GM18505 (cell line): Measurements from ENCODE around the gene ABR.

Experiments
- ATAC-seq: cut with Tn5 transposase; IDR thresholded peaks from one replicate; pipeline ENCODE4 v1.9.1; 2021; ENCODE audit not compliant: unreplicated experiment
- POLR2A ChIP-seq: IDR thresholded peaks from 4 replicates; pipeline ENCODE4 v1.6.1; 2011; ENCODE audit warnings: borderline replicate concordance; ENCODE audit not compliant: insufficient read depth, insufficient read length; ENCODE audit errors: extremely low read depth

ABR gene

DNA sequence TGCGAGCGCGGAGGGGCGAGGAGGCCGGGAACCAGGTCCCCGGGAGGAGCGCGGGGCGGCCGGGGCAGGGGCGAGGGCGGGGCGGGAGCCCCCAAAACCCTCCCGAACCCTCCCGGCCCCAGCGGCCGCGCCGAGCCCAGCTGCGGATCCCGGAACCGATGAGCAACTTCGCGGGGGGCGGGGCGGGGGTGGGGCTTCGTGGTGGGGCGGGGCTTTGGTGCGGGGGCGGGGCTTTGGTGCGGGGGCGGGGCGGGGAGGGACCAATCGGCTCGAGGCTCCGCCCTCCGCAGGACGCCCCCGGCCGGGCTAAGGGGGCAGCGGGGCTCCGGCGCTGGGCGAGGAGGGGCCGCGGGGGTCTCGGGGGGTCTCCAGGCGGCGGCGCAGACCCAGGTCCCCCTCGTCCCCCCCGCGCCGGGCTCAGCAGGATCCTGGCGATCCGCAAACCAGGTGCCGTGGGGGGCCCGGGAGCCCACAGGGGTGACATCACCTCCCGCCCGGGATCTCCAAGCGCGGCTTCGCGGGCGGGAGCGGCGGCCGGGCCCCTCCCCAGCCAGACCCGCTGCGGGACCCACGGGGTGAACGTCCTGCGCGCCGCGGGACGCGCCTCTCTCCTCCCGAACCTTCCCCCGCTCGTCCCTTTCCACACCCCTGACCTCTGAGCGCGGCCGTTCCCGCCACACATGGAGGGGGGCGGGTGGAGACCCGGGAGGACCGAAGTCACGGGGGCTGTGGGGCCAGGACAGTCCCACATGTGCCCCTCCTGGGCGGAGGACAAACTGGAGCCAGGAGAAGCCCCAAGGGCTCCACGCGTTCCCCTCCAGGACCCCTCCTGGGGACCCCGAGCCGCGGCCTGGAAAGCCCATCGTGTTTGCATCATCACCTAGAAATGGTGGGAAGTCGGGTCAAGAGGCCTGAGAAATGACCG lies at the start of gene ABR:
ABR (minus strand) TSS at position 164 of the 925 bp plus-strand sequence. CDS start 254 bp downstream, outside the sequence.
- no peak for ATAC-seq
- TF ChIP-seq POLR2A = no peak

DNA sequence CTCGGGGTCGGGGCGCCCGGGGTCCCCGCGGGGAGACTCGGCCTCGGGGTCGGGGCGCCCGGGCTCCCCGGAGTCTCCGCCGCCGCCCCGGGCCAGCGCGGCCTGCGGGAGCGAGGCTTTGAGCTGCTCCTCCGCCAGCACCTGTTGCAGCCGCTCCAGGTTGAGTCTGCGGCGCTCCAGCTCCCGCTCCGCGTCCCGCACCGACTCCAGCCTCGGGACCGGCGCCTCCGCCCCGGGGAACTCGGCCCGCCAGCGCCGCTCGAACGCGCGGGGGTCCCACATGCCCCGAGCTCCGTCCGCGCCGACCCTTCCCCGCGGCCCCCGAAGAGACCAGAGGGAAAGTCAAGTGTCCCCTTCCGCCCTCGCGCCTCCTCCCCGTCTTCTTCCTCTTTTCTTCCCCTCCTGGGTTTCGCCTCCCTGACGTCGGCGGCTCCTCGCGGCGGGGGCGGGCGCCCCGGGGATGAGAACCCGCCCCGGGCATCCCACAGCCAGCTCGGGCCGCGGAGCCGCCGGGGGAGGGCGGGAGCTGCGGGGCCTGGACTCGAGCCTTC lies 49.6 kb upstream of the ABR start:
- peak; percentile 47 for ATAC-seq
- peak; percentile 89 for TF ChIP-seq POLR2A

DNA sequence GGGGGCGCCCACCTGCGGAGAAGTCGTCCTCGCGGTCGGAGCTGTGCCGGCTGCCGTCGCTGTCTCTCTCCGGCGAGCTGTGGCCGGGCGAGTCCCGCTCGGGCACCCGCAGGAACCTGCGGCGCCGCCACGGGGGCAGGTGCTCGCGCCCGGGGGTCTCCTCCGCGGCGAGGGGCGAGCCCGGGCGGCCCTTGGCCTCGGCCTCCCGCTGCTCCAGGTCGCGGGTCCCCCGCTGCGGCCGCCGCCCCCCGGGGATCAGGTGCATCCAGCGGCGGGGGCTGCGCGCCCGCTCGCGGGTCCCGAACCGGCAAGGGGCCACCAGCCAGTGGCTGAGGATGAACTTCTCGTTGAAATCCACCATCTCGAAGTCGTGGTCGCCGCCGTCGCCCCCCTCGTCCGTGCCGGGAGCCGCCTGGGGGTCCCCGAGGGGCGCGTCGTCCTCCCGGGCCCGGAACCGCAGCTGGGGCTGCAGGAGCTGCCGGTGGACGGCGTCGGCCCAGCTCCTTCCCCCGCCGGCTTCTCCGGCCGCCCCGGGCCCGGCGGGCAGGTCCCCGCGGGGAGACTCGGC lies 49.1 kb upstream of the ABR start:
- peak; percentile 27 for ATAC-seq
- TF ChIP-seq POLR2A = no peak

DNA sequence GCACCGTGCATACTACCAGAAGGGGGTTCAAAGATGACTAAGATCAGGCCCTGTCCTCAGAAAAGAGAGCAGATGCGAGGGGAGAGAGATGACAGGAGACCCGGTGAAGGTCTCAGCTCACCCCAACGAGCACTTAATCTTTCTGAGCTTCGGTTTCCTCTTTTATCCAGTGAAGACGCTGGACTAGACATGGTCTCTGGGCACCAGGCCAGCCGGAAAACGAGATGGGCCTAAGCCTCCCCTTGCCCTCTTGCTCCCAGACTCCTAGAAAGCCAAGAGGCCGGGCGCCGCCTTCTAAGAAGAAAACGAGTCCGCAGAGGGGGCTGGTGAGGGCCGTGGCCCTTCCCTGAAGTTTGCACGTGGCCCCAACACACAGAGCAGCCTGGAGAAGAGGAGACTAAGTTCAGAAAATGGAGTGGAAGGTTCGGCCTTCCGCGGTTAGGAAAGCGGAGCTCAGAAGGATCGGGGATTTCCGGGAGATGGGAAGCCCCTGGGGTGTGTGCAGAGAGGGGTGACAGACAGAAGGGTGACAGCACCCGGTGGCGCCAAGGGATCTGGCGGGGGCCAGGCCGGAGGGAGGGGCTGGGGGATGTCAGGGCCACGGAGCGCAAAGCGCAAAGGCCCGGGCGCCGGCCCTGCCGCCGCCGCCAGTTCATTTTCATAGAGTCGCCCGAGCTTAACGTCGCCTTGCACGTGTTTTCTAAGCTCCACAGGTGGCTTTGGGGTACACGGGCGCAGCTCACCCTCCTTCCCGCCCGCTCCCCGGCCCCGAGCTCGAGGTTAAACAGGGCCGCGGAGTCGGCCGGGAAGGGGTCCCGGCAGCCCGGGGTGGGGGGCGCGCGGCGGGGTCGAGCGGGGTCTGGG lies 48.4 kb upstream of the ABR start:
- ATAC-seq = peak; percentile 39
- TF ChIP-seq POLR2A = peak; percentile 57

DNA sequence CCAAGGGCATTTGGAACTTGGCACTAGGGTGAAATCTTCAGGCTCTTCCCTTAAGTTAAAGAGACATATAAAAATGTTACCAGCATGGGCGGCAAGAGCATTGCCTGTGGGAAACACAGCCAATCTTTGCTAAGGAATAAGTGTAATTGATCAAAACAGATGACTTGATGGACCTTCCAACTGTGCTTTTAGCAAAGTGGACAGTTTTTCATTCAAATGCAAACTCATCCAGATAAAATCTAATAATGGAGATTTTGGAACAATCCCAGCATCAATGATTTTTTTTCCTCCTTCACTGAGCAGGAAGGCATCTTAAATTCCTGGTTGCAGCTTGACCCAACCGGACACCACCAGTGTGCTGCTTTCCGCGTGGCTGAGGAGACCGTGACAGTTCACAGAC lies 47.6 kb upstream of the ABR start:
- no peak for TF ChIP-seq POLR2A
- no peak for ATAC-seq

DNA sequence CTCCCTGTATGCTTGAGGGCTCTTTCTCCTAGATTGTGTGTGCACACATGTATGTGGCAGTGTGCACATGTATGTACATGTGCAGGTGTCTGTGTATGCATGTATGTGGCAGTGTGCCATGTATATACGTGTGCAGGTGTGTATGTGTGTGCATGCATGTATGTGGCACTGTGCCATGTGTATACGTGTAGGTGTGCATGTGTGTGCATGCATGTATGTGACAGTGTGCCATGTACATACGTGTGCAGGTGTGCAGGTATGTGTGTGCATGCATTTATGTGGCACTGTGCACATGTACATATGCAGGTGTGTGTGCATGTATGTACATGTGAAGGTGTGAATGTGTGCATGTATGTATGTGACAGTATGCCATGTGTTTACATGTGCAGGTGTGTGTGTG lies 46.5 kb upstream of the ABR start:
- no peak for ATAC-seq
- TF ChIP-seq POLR2A = no peak

DNA sequence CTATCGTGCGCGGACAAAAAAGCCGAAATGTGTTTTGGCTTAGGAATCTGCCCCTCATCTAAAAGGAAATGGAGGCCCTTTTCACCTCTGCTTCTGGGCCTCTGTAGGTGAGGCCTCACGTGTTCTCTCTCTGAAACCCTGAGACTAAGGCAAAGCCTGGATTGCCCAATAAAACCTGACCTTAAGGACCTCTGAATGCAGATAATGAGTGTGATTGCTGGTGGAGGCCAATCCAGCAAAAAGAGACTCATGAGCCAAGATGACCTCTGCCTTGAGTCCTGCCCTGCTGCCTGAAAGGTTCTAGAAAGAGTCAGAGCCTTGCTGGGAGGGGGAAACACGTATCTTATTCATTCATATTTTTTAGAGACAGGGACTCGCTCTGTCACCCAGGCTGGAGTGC lies 44.5 kb upstream of the ABR start:
- TF ChIP-seq POLR2A = no peak
- no peak for ATAC-seq

DNA sequence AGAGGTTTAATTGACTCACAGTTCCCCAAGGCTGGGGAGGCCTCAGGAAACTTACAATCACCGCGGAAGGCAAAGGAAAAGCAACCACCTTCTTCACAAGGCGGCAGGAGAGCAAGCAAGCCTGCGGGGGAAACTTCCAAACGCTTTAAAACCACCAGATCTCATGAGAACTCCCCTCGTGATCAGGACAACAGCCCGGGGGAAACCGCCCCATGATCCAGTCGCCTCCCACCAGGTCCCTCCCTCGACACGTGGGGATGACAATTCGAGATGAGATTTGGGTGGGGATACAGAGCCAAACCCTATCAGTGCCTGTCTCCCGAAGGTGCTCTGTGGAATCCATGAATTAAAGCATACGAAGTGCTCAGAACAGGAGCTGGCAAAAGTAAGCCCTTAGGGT lies 43.9 kb upstream of the ABR start:
- ATAC-seq = no peak
- no peak for TF ChIP-seq POLR2A

DNA sequence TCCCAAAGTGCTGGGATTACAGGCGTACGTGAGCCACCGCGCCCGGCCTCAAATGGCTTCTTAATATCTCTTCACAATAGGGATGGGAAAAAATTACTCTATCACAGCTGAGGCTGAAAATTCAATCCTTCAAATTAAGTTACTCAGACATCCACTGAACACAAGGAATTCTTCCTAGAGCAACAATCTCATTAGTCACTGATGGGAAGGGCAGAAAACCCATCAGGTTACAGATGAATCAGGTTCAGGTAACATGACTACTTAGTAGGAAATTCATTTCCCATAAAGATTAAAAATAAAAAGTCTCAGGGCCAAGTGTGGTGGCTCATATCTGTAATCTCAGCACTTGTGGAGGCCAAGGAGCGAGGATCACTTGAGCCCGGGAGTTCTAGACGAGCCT lies 42.5 kb upstream of the ABR start:
- no peak for TF ChIP-seq POLR2A
- ATAC-seq = no peak

DNA sequence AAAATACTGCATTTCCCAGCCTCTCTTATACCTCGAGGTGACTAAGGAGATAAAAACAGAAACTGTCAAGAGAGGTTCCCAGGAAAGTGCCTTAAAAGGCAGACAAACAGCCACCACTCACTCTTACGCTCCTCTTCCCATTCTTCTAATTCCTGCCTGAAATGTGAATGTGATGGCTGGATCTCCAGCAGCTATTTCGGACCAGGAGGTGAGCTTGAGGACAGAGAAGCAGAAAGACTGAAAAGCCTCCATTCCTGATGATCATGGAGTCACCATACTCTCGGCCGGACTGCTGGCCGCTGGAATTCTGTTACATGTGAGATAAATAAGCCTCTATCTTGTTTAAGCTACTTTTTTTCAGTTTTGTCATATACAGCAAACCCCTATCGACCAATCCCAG lies 41.4 kb upstream of the ABR start:
- no peak for ATAC-seq
- no peak for TF ChIP-seq POLR2A

DNA sequence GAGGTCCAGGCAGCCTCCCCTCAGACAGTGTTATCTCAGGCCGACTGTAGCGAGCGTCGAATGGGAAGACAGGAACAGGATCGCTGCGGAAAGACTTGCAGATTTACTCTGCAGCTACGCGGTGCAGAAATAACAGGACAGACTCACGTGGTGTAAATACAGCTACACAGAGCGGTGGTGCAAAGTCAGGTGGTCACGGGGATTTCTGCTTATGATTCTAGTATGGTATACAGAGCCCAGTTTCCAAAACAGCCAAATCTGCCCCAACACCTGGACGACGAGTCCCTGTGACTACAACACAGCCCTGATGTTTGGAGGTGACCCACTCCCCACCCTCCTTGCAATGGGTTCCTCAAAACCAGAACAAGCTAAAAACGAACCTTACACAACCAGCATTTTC lies 40.6 kb upstream of the ABR start:
- no peak for TF ChIP-seq POLR2A
- no peak for ATAC-seq

DNA sequence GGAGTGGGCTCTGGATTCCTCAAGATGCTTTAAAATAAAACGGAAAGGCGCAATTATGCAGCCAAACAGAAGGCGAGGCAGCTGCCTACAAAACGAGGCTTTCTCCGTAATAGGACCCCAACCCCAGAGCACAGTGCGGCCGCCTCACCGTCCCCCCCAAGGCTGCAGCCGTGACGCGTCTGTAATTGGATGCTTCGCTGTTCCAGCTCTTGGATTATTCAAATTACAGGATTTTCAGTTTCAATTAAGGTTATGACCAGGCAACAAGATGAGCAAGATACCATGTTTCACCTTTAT lies 37.3 kb upstream of the ABR start:
- no peak for TF ChIP-seq POLR2A
- ATAC-seq = no peak
